ENCODE measurements around the gene ECHS1. TPM values are rescaled to one million over a fixed set of nuclear protein-coding genes. Genes with fewer than 3 reads are reported as not detected.
A peak's percentile ranks its signal among the peaks of the same experiment; 100 is the strongest.

The ECHS1 gene
- total RNA-seq, 2 donors from 2014 or later, result 173 to 205 TPM

DNA sequence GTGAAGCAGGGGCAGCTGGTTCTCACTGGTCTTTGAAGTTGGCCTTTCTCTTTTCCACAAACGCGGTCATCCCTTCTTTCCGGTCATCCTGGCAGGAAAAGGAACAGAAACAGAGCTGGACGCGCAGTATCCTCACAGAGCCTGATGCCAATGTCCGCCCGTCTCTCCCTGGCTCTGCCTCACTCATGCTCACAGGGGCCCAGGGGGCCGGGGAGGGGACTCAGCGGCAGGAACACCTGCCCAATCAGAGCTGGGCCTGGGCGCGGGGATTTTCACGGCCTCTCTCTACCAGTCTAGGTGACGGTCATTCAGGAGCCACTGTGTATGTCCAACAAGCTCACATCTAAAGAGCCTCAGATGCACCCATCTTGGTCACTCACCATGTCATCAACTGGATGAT is 10.3 kb downstream of the ECHS1 start:
- ATAC-seq, result no peak
- DNase-seq, result no peak
- intact Hi-C loops (cut with DNase I, micrococcal nuclease), result no loop called here

DNA sequence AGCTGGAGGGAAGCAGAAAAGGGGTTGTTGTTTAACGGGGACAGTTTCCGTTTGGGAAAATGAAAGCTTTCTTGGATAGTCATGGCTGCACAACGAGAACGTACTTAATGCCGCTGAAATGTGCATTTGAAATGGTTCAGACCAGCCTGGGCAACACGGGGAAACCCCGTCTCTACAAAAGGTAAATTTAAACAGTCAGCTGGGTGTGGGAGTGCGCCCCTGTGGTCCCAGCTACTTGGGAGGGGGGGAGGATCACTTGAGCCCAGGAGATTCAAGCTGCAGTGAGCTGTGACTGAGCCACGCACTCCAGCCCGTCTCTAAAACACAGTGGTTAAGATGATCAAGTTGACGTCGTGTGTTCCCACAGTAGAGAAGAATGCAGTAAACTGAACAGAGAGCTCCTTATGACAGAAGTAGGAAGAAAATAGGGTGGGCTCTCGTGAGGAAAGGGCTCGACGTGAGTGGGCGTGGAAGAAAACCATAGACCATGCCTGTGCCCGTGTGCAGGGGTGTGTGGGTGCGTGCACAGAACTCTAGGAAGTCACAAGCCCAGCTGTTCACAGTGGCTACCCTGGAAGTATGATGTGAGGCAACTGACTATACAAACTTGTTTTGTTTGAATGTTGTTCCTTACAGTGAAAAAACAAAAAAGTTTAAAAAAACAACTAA is 11.2 kb downstream of the ECHS1 start:
- ATAC-seq, result no peak
- intact Hi-C loops (cut with DNase I, micrococcal nuclease), result no loop called here
- no peak for DNase-seq

DNA sequence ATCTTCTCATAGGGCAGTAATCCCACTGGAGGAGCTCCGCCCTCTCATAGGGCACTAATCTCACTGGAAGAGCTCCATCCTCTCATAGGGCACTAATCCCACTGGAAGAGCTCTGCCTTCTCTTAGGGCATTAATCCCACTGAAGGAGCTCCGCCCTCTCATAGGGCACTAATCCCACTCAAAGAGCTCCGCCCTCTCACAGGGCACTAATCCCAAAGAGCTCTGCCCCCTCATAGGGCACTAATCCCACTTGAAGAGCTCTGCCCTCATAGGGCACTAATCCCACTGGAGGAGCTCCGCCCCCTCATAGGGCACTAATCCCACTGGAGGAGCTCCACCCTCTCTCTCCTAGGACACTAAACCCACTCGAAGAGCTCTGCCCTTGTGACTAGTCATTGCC is 11.9 kb downstream of the ECHS1 start:
- no peak for DNase-seq
- intact Hi-C loops (cut with DNase I, micrococcal nuclease), result no loop called here
- no peak for ATAC-seq

DNA sequence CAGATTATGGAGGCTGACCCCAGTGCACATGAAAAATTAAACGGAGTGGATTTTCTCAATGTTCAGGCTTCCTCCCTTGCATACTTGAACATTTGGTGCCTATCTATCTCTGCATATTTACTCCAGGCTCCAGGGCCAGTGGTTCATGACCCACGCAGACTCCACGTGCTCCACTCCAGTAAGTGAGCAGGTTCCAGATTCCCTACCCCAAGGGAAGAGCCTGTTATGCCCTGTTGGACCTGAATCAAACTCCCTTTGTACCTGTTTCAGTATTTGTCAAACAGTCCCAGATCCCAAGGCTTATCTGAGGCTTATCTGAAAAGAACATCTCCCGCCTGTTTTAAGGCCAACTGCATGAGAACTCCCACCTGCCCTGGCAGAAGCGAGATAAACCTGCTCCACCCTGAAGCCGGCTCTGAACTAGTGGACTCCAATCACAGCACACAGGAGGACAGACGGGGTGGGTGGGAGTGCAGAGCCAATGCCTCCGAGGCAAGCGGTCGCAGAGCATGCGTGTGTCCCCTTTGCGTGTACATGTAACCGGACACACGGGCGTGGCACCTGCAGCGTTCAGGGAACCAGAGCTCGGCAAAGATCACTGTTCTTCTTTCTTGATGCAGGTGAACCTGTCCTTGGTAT is 13.1 kb downstream of the ECHS1 start:
- ATAC-seq (peak; percentile 8), DNase-seq (no peak)
- intact Hi-C loops (cut with DNase I, micrococcal nuclease), result no loop called here

DNA sequence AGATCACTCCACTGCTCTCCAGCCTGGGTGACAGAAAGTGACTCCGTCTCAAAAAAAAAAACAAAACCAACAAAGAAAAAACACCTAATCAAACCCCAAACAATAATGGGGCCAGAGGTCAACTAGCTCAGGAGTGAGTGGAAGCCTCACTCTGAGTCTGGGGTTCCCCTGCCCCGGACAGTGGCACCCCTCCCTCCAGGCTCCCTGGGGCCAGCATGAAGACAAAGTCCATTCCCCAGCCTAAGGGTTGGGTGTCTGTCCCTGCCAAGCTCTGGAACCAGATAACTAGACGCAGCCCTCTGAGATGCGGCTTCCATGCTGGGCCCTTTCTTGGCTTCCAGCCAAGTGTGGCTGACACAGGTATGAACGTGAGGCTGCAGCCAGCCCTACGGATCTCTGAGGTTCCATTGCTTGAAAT is 13.6 kb downstream of the ECHS1 start:
- peak; percentile 68 to 81 for DNase-seq
- ATAC-seq, result peak; percentile 66
- intact Hi-C loops (cut with DNase I, micrococcal nuclease), result no loop called here

DNA sequence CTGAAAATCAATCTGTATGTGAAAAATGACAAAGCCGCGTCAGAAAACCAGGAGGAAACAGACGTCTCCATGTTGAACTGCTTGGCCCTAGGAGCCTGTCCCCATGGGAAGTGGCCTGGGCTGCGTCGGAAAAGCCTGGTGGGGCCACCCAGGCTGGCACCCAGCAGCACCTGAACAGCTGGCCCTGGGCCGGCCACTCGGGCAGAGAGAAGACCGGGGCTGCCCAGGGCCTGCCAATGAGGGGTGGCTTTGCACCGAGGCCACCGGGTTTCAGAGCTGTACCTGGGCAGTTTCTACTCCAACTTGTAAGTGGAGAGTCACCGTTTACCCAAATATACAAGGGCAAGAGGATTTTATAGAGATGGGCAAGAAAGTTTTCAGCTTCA is 14.2 kb downstream of the ECHS1 start:
- ATAC-seq (no peak), DNase-seq (no peak)
- intact Hi-C loops (cut with DNase I, micrococcal nuclease), result no loop called here

DNA sequence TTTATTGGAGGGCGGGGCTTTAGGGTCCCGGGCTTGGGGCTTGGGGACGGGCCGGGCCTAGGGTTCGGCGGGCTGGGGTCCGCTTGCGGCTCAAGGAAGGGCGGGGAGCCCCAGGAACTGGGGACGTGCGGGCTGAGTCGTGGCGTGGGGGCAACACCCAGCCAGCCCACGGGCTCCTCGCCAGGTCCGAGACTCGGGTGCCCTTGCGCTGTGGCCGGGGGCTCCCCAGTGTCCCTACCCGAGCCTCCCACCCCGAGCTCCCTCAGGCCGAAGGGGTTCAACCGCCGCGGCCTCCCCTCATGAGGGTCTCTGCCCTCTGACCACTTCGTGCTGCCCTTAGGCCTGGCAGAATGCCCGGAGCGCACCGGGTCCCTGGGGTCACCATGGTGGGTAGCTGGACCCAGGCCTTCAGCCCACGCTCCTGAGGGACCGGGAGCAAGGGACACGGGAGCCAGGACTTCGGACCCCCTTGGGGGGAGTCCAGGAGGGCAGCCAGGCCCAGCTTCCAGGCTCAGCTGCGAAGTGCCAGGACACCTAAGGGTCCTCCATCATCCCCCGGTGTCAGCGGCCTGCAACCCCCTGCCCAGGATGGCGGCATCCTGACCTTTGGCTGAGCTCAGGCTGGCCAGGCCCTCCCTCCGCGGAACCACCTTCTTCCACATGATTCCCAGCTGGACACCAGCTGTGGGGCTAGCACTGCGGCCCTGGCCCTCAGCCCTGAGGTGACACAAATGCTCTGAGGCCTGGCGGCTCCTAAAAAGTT is 14.8 kb downstream of the ECHS1 start:
- intact Hi-C loops (cut with DNase I, micrococcal nuclease), result no loop called here
- no peak for ATAC-seq
- peak in 1 of 2 donors; percentile 54 for DNase-seq

DNA sequence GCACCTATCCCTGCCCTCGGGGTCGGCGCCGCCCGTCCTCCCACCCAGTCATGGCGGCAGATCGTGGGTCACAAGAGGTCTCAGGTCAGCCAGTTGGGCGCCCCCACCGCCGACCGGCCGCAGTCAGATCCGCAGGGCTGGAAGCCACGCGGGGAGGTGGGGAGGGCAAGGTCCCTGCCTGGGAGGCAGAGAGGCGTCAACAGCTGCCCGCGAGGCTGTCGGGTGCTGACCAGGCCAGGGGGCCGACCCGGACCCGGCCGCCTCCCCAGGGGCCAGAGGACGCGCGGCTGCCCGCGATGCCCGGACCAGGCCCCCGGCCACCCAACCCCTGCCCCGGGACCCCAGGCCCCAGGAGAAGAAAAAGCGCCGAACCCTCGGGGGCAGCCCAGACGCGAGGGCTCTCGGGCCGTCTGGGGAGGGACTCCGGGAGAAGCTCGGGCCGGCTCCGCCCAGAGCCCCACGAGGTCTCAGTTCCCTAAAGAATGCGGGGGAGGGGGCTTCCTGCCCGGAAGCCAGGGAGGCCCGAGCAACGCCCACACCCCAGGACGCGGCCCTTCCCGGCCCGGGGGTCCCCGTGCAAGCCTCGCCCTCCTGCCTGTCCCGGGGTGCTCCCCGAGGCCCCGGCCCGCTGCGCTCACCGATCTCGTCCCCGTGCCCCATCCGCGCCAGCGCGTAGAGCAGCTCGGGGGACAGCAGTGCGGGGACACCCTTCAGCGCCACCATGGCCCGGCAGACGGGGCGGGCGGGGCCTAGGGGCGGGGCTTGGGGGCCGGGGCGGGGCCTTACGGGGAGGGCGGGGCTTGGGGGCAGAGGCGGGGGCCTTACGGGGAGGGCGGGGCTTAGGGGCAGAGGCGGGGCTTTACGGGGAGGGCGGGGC is 15.6 kb downstream of the ECHS1 start, which contains the start of gene FUOM:
Gene FUOM (minus strand): TSS at position 735 of the 877 bp plus-strand sequence. CDS start 12 bp downstream, at position 723.
- intact Hi-C loops (cut with DNase I, micrococcal nuclease), result no loop called here
- peak; percentile 52 to 66 for DNase-seq
- peak; percentile 70 for ATAC-seq

DNA sequence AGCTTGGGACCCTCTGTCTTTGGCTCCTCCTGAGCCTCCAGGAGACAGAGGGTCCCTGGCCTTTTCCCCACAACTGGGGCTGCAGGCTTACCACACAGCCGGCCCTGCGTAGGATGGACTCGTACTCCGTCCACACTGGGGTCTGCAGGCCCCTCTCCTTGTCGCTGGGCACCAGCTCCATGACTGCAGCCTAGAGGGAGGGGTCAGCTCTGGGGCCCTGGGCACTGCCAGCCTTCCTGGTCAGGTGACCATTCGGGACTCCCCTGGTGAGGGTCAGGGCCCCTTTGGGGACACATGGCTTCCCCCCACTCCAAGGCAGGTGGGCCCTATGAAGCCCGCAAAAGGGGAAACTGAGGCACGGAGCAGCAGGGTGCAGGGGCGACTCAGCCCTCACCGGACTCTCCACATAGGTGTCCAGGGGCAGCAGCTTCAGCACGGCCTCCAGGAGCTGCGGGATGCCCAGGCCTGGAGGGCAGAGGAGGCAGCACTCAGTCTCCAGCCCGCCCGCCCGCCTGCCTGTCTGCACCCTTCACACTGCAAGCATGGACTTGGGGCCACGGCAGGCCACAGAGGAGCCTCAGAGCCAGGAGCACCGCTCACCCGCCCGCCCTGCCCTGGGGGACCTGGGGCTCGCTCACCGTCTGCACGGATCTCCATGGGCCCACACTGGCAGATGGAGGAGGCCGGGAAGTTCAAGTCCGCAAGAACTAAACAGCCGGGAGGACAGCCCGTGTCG is 16.4 kb downstream of the ECHS1 start:
- no peak for DNase-seq
- intact Hi-C loops (cut with DNase I, micrococcal nuclease), result no loop called here
- no peak for ATAC-seq

DNA sequence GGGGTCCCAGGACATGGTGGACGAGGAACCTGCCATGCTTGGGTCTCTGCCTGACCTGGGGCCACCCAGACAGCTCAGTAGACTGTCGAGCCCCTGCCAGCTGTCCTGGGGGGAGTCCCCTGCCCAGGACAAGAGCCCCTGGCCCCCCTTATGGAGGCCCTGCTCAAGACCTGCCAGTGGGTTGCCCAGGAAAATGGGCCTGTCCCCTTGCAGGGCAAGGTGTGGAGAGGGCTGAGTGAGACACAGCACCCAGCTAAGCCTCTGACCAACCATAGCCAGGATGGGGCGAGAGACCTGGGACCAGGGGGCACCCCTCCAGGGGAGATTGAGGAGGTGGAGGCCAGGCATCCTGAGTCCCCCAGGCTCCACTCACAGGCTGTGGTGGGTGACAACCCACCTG is 17.2 kb downstream of the ECHS1 start:
- DNase-seq (no peak), ATAC-seq (no peak)
- intact Hi-C loops (cut with DNase I, micrococcal nuclease), result no loop called here

DNA sequence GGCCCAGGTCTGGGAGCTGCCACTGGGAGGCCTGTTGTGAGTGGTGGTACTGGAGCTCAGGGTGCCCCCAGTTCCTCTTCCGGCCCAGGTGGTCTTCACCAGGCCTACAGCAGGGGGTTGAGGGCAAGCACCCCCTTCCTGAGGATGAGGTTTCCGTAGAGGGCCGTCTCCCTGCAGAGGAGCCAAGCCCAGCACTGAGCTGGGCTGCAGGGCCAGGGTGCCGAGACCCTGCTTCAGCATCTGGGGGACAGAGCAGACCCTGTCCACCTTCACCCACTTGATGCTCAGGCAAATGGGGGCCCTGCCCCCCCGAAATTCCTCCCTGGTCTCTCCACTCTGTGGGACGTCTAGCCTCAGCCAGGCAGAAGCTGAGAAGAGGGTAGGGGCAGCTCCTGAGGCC is 17.9 kb downstream of the ECHS1 start:
- intact Hi-C loops (cut with DNase I, micrococcal nuclease), result no loop called here

DNA sequence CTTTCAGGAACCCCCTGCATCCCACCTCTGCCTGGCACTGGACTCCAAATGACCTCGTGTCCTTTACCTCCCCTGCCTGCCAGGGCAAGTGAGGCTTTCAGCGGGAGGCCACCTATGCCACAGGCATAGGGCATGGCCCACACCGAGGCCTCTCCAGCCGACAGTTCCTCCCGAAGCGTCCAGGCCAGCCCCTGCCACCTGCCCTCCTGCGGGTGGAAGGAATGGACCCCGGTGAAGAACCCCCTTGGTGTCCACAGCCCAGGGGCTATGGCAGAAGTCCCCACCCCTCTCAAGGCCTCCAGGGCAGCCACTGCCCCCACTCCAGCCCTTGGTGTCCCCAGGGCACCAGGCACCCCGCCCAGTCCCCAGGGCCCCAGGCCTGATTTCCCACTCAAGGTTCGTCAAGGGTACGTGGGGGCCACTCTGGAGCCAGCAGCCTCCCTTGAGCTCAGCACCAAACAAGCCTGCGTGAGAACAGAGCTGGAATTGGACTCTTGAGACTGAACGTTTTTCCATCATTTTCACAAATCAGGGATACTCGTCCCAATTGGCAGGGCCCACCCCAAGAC is 18.4 kb downstream of the ECHS1 start:
- ATAC-seq, result no peak
- DNase-seq, result no peak
- intact Hi-C loops (cut with DNase I, micrococcal nuclease), result no loop called here

More for the DNA sequence above, 17.9 kb downstream of the ECHS1 start:
- no peak for DNase-seq
- no peak for ATAC-seq

DNA sequence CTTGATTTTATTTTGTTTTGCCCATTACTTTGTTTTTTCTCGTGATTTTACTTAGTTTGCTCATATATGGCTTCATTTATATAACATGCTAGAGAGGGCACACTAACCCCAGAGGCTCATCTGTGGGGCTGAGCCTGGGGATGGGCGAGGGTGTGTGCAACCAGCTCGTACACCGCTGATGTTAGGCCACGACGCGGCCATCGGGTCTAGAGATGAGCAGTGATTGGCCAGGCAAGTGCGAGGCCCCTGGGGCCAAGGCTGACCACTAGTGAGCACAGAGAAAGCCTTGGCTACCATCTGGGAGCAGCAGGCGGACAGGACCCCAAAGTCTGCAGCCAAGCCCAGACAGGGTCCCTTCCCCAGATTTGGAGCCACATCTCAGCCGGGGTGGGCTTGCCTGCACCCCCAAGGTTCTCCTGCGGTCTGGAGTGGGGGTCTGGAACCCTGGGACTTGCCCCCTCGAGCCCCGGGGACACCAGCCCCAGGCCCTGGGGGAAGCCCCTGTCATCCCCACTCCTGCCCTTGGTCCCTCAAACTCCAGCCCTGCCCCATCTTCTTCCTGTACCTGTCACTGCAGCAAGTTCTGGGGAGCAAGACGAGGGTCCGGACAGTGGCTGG is 19.1 kb downstream of the ECHS1 start:
- intact Hi-C loops (cut with DNase I, micrococcal nuclease), result no loop called here
- ATAC-seq, result no peak
- no peak for DNase-seq

DNA sequence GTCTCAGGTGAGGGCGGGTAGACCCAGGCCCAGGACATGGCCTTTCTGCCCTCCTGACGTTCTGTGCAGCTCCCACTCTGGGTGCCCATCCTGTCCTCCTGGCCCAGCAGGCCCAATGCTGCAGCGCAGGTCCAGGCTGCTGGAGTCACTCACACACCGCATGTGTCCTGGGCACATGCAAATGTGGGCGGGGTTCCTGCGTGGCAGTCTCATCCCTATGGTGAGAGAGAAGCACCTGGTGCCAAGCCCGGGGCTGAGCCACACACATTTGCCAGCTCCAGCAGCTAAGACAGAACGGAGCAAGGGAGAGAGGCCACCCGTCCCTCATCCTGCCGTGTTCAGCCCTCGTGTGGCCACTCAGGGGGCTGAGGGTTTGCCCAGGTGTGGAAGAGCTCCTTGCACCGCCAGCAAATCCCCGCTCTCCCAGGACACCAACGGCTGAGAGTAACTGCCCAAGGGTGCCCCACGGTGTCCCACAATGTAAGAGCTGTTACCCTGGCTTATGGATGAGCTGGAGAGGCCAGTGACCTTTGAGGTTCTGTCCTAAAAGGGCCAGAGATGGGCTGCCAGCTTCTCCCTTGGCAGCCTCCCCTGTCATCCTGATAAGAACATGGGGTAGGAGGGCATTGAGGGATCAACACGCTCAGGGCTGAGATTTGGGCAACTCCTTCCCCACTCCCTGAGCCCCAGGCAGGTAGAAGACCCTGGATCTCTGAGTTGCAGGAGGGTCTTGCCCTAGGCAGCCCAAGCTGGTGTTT is 19.8 kb downstream of the ECHS1 start:
- intact Hi-C loops (cut with DNase I, micrococcal nuclease), result no loop called here
- peak; percentile 12 for ATAC-seq
- no peak for DNase-seq

DNA sequence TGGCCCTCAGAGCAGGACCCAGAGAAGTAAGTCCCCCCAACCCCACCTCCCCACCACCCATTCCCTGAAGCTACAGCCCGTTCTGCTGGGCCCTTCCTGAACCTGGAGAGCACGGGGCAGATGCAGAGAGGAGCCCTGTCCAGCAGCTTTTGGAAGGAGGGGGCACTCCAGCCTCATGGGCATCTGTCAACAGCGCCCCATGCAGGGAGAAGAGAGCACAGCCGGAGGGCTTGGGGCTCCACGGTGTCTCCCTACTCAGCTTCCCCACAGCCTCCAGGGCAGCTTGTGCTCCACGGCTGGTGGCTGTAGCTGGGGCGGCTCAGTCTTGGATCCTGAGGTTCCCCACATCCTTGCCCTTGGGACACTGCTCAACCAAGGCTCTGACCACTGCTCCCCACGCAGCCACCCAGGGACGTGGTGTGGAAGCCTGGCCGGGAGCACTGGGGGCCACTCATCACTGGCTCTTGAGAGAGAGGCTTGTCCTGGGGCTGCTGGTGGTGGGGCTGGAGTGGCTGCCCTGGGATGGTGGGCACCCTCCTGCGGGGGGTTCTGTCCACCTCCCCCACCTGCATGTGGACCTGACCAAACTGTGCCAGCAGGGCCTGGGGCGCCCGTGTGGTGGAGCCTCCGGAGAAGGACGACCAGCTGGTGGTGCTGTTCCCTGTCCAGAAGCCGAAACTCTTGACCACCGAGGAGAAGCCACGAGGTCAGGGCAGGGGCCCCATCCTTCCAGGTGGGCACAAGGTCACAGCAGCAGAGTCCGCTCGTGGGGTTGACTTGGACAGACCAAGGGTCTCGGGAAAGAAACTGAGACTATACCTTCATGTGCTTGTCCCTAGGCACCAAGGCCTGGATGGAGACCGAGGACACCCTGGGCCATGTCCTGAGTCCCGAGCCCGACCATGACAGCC is 21.5 kb downstream of the ECHS1 start:
- intact Hi-C loops (cut with DNase I, micrococcal nuclease), result no loop called here
- DNase-seq, result no peak
- no peak for ATAC-seq

DNA sequence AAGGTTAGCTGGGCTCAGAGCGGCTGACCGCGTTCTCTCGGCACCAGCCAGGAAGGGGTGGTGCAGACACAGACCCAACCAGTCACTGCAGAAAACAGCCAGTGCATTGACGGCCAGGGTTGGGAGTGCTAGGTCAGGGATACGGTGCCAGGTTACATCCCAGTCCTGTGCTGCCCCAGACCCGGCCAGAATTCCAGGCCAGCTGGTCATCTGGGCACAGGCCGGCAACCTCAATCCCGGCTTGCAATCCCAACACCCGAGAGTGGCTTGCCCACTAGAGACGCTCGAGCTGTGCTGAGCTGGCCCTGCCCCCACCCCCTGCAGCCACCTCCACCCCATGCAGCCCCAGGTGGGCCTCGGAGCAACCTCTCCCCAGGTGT is 22.2 kb downstream of the ECHS1 start:
- intact Hi-C loops (cut with DNase I, micrococcal nuclease), result no loop called here
- ATAC-seq, result no peak
- no peak for DNase-seq

Data from left colon (tissue), 2 donors.